ENCODE data around the gene PRL.

DNA sequence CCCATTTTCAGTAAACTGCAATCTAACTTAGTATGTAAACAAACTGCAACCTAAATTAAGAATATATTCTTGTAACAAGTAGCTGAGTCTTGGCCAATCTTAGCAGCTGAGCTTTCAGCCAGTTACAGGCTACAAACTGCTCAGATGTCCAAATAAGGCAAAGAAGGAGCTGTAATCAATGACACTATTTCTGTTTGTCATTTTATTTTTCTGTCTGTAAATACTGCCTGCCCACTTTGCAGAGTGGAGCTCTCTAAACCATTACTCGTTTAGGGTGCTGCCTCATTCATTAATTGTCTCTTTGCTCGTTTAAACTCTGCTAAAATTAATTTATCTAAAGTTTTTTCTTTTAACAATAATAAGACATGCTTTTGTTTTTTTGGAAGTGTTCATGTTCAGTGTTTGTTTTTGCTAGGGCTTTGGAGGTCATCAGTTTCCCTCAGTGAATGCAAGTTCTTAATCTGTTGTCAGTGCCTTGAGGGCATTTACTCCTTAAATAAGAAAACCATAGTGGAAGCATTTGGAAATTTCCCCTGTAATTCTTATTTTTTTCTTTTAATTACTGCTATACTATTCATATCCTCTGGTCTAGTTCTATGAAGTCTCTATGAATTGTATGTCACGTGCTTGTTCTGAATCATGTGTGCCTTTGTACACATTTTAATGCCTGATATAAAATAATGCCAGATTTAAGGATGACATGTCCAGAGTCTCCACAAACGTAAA is 3.6 kb upstream of the PRL start:
- TF ChIP-seq POLR2A (IDR thresholded peaks at IDR 0.05; ENCODE audit: low read depth) (no peak), POLR2AphosphoS5 (IDR thresholded peaks at IDR 0.05) (no peak)
- TF ChIP-seq, protein P1, sequence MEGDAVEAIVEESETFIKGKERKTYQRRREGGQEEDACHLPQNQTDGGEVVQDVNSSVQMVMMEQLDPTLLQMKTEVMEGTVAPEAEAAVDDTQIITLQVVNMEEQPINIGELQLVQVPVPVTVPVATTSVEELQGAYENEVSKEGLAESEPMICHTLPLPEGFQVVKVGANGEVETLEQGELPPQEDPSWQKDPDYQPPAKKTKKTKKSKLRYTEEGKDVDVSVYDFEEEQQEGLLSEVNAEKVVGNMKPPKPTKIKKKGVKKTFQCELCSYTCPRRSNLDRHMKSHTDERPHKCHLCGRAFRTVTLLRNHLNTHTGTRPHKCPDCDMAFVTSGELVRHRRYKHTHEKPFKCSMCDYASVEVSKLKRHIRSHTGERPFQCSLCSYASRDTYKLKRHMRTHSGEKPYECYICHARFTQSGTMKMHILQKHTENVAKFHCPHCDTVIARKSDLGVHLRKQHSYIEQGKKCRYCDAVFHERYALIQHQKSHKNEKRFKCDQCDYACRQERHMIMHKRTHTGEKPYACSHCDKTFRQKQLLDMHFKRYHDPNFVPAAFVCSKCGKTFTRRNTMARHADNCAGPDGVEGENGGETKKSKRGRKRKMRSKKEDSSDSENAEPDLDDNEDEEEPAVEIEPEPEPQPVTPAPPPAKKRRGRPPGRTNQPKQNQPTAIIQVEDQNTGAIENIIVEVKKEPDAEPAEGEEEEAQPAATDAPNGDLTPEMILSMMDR (IDR thresholded peaks at IDR 0.05): no peak
